GM23338 (cell line): ENCODE data around the gene NDUFA9. TPM values are rescaled to one million over a fixed set of nuclear protein-coding genes. Genes with fewer than 3 reads are reported as not detected.

Source experiments
- ATAC-seq: fragments of 200-7000 bp; cut with Tn5 transposase; 3 replicates; pipeline ENCODE4 v1.9.1; 2020
- DNase-seq: peaks from one replicate; pipeline ENCODE4 v3.0.0-alpha.2; 2015; ENCODE audit warnings: low spot score
- H2AFZ ChIP-seq: fragments of 200-600 bp; sonication (generic); 2 replicates; pipeline ENCODE4 v1.8.0; 2016; ENCODE audit warnings: antibody characterized with exemption, mild to moderate bottlenecking, moderate library complexity
- H3F3A ChIP-seq: fragments of 200-600 bp; sonication (generic); replicated peaks from 2 replicates; pipeline ENCODE4 v1.8.0; 2017; ENCODE audit warnings: antibody characterized with exemption, mixed run types, low read depth
- H3K27ac ChIP-seq: fragments of 200-600 bp; sonication (generic); 2 replicates; pipeline ENCODE4 v1.6.1; 2016; ENCODE audit warnings: low read depth
- H3K27me3 ChIP-seq: fragments of 200-600 bp; sonication (generic); 2 replicates; pipeline ENCODE4 v1.8.0; 2016; ENCODE audit warnings: mild to moderate bottlenecking, mixed run types, moderate library complexity; ENCODE audit not compliant: insufficient read depth
- H3K36me3 ChIP-seq: fragments of 200-600 bp; sonication (generic); 2 replicates; pipeline ENCODE4 v1.8.0; 2016; ENCODE audit warnings: mild to moderate bottlenecking; ENCODE audit not compliant: insufficient read depth
- H3K4me1 ChIP-seq: fragments of 200-600 bp; sonication (generic); 2 replicates; pipeline ENCODE4 v1.8.0; 2016; ENCODE audit warnings: mild to moderate bottlenecking, moderate library complexity; ENCODE audit not compliant: insufficient read depth
- H3K4me2 ChIP-seq: fragments of 200-600 bp; sonication (generic); 2 replicates; pipeline ENCODE4 v1.7.1; 2017; ENCODE audit warnings: mixed run types
- H3K4me3 ChIP-seq: fragments of 200-600 bp; sonication (generic); 2 replicates; pipeline ENCODE4 v1.6.1; 2016; ENCODE audit warnings: mixed run types
- H3K79me2 ChIP-seq: fragments of 200-600 bp; sonication (generic); replicated peaks from 2 replicates; pipeline ENCODE4 v1.8.0; 2017; ENCODE audit warnings: mild to moderate bottlenecking; ENCODE audit not compliant: insufficient read depth
- H3K9me2 ChIP-seq: fragments of 200-600 bp; sonication (generic); 2 replicates; pipeline ENCODE4 v1.8.0; 2017; ENCODE audit not compliant: insufficient read depth
- H4K20me1 ChIP-seq: fragments of 200-600 bp; sonication (generic); replicated peaks from 2 replicates; pipeline ENCODE4 v1.8.0; 2017; ENCODE audit warnings: mild to moderate bottlenecking; ENCODE audit not compliant: insufficient read depth
- H3K27ac Mint-ChIP-seq: 2 replicates; pipeline ENCODE4 v1.8.0; 2020; ENCODE audit warnings: inconsistent platforms, mild to moderate bottlenecking, moderate library complexity, mixed read lengths
- H3K27me3 Mint-ChIP-seq: 3 replicates; pipeline ENCODE4 v1.8.0; 2022; ENCODE audit warnings: low read depth, mild to moderate bottlenecking, moderate library complexity, mixed read lengths, inconsistent platforms; ENCODE audit not compliant: insufficient read depth, poor library complexity
- H3K36me3 Mint-ChIP-seq: 3 replicates; pipeline ENCODE4 v1.8.0; 2021; ENCODE audit warnings: low read depth, mild to moderate bottlenecking, inconsistent platforms, moderate library complexity, mixed read lengths
- H3K4me1 Mint-ChIP-seq: 3 replicates; pipeline ENCODE4 v1.8.0; 2020; ENCODE audit warnings: mild to moderate bottlenecking, inconsistent platforms, mixed read lengths
- H3K4me3 Mint-ChIP-seq: 3 replicates; pipeline ENCODE4 v1.8.0; 2021; ENCODE audit warnings: moderate library complexity, mild to moderate bottlenecking, inconsistent platforms, mixed read lengths
- H3K9me3 Mint-ChIP-seq: 3 replicates; pipeline ENCODE4 v1.8.0; 2020; ENCODE audit warnings: moderate library complexity, mild to moderate bottlenecking, inconsistent platforms, mixed read lengths
- ETS1 ChIP-seq: IDR thresholded peaks from 2 replicates; pipeline ENCODE4 v1.6.1; 2016; ENCODE audit warnings: antibody characterized with exemption
- EZH2 ChIP-seq: fragments of 200-600 bp; sonication (generic); IDR thresholded peaks from one replicate; pipeline ENCODE4 v1.8.0; 2017; ENCODE audit warnings: antibody characterized with exemption, mild to moderate bottlenecking, low read depth; ENCODE audit not compliant: unreplicated experiment
- NANOG ChIP-seq: IDR thresholded peaks from 2 replicates; pipeline ENCODE4 v1.6.1; 2016; ENCODE audit warnings: antibody characterized with exemption, borderline replicate concordance
- STAT1 ChIP-seq: IDR thresholded peaks from one replicate; pipeline ENCODE4 v1.6.1; 2016; ENCODE audit warnings: antibody characterized with exemption; ENCODE audit not compliant: unreplicated experiment
- ZNF462 ChIP-seq: fragments of 250-450 bp; sonication (Bioruptor Pico); IDR thresholded peaks from 2 replicates; pipeline ENCODE4 v1.5.0; 2020; ENCODE audit warnings: mild to moderate bottlenecking, moderate library complexity
- polyA plus RNA-seq: library from polyadenylated mRNA; unstranded; fragments of >200 nt; fragmentation: Nextera tagmentation; extraction: Ambion mirVana; gene quantifications from 2 replicates; pipeline ENCODE4 v1.2.1, GENCODE V29; 2016
- total RNA-seq: library from RNA; depleted of rRNA; stranded (reverse); fragments of >200 nt; shearing (Covaris generic); gene quantifications from 2 replicates; pipeline ENCODE4 v1.2.3, GENCODE V29; 2014

The NDUFA9 gene
- total and polyA plus RNA-seq, 2 experiments from 2014 or later, result 35.4 to 79.8 TPM

DNA sequence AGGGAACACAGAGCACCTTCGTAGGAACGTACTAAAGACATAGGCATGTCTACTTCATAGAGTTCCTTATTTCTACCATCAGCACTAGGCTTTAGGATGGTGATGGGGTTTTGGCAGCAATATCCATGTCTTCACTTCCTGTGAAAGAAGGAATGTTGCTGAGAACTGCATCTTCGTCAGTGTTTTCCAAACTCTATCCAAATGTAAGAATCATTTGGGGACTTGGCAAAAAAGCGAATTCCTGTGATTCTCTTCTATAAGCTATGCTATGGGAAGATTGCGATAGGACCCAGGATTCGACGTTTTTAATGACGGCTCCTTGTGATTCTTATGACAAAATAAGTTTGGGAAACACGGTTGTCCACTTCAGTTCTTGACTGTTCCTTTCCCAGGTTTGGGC is 39.8 kb upstream of the NDUFA9 start:
- Mint-ChIP-seq H3K27me3 (peaks cover 9% of the 10 kb centered on the region), H3K27ac (no peak overlapping the region), H3K4me1 (peaks cover 8% of the 10 kb centered on the region; the same call in 2 of the 3 replicates), H3K4me3 (no peak overlapping the region), H3K36me3 (0 out of 3 replicates have a peak, but pooled peaks cover 4% of the 10 kb centered on the region), H3K9me3 (no peaks in the 10 kb centered on the region)
- DNase-seq, result no peak
- no peak overlapping the region for H3K4me3 ChIP-seq
- peaks cover 3% of the 10 kb centered on the region; the same call in 1 of the 2 replicates for H3K9me2 ChIP-seq
- H3K27me3 ChIP-seq, result no peaks in the 10 kb centered on the region
- no peaks in the 10 kb centered on the region for H4K20me1 ChIP-seq
- ATAC-seq, result no peak
- no peaks in the 10 kb centered on the region for H3K36me3 ChIP-seq
- no peak overlapping the region for H2AFZ ChIP-seq
- TF ChIP-seq ZNF462 (no peak), NANOG (no peak)
- H3K79me2 ChIP-seq, result no peaks in the 10 kb centered on the region; the same call in 1 of the 2 replicates
- H3K4me2 ChIP-seq, result no peak overlapping the region
- no peaks in the 10 kb centered on the region for H3F3A ChIP-seq
- H3K4me1 ChIP-seq, result no peaks in the 10 kb centered on the region; the same call in 1 of the 2 replicates
- no peak overlapping the region for H3K27ac ChIP-seq

DNA sequence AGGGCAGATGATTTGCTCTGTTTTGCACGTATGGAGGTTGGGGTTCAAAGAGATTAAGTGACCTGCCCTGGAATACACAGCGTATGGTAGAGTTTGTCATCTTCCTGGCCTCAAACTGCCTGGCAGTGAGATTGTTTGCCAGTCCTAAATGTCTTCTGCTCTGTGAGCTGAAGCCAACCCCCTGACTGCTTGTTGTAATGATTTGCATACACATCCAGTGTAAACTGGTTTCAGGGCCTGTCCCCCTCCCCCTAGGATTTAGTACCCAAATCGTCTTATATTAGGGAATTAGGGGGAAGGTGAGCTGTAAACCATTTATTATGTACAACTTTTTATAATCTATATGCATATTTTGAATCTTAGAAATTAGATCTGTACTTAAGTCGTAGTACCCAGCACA is 38.4 kb upstream of the NDUFA9 start:
- Histone ChIP-seq H3K36me3 (no peaks in the 10 kb centered on the region), H2AFZ (no peak overlapping the region), H3K4me3 (no peak overlapping the region), H3K4me1 (no peaks in the 10 kb centered on the region; the same call in 1 of the 2 replicates), H3K9me2 (peaks cover 3% of the 10 kb centered on the region; the same call in 1 of the 2 replicates), H3K27ac (no peak overlapping the region), H3K27me3 (no peaks in the 10 kb centered on the region), H3K79me2 (no peaks in the 10 kb centered on the region; the same call in 1 of the 2 replicates), H3K4me2 (no peak overlapping the region), H3F3A (no peaks in the 10 kb centered on the region), H4K20me1 (no peaks in the 10 kb centered on the region)
- no peak for ATAC-seq
- Mint-ChIP-seq H3K27ac (0 out of 2 replicates have a peak overlapping the region, but pooled peaks have one; percentile 31), H3K9me3 (no peaks in the 10 kb centered on the region), H3K36me3 (0 out of 3 replicates have a peak, but pooled peaks cover 4% of the 10 kb centered on the region), H3K4me1 (peaks cover 5% of the 10 kb centered on the region; the same call in 2 of the 3 replicates), H3K27me3 (peaks cover 3% of the 10 kb centered on the region), H3K4me3 (no peak overlapping the region)
- DNase-seq, result peak; percentile 16
- TF ChIP-seq STAT1 (no peak), ETS1 (no peak), EZH2 (no peak)
